K562 (cell line): Measurements from ENCODE around the gene PLIN5. TPM values are rescaled to one million over a fixed set of nuclear protein-coding genes. Genes with fewer than 3 reads are reported as not detected.
A peak's percentile ranks its signal among the peaks of the same experiment; 100 is the strongest.

Experiments
- BHLHE40 ChIP-seq: IDR thresholded peaks from 2 replicates; pipeline ENCODE4 v1.6.1; 2011; ENCODE audit warnings: low read length, improper control_type of control experiment
- BRD4 ChIP-seq: fragments of 200-600 bp; sonication (generic); IDR thresholded peaks from 2 replicates; pipeline ENCODE4 v1.6.1; 2017; ENCODE audit warnings: inconsistent platforms
- CEBPG ChIP-seq, 3 experiments: fragments of 200-800 bp in 1 of 3; sonication (Bioruptor generic) in 1 of 3; sonication (generic) in 1 of 3; formaldehyde crosslinking in 1 of 3; IDR thresholded peaks in 2 of 3; conservative IDR thresholded peaks in 1 of 3; 2 replicates each; pipeline versions ENCODE4 v1.6.1 to v1.8.0; 2016 to 2022; ENCODE audit warnings: missing compliant biosample characterization in 2 of 3, missing genetic modification characterization in 2 of 3, mild to moderate bottlenecking in 1 of 3, missing genetic modification reagents in 1 of 3
- EP400 ChIP-seq: fragments of 450-650 bp; IDR thresholded peaks from 2 replicates; pipeline ENCODE4 v1.6.1; 2017; ENCODE audit warnings: antibody characterized with exemption, mild to moderate bottlenecking, moderate library complexity
- FOXK2 ChIP-seq, 2 experiments: fragments of 450-650 bp; IDR thresholded peaks in 1 of 2; conservative IDR thresholded peaks in 1 of 2; 2 replicates each; pipeline ENCODE4 v1.6.1; 2016; ENCODE audit warnings: low read depth in 2 of 2, mild to moderate bottlenecking in 1 of 2
- GABPB2 ChIP-seq: fragments of 250-450 bp; sonication (Bioruptor Pico); conservative IDR thresholded peaks from 2 replicates; pipeline ENCODE4 v1.5.1; 2021; ENCODE audit warnings: mild to moderate bottlenecking
- HDAC2 ChIP-seq: fragments of 450-650 bp; IDR thresholded peaks from 2 replicates; pipeline ENCODE4 v1.6.1; 2016; ENCODE audit warnings: mild to moderate bottlenecking
- KAT2B ChIP-seq: IDR thresholded peaks from one replicate; pipeline ENCODE4 v1.6.1; 2012; ENCODE audit warnings: low read depth, mild to moderate bottlenecking, control low read depth, inconsistent platforms, low read length, moderate library complexity
- KDM1A ChIP-seq, 2 experiments: fragments of 450-650 bp; IDR thresholded peaks; 2 replicates each; pipeline ENCODE4 v1.6.1; 2016; ENCODE audit warnings: mild to moderate bottlenecking in 2 of 2
- L3MBTL2 ChIP-seq: fragments of 450-650 bp; IDR thresholded peaks from 2 replicates; pipeline ENCODE4 v1.6.1; 2016; ENCODE audit warnings: mild to moderate bottlenecking, moderate library complexity
- MCM3 ChIP-seq: fragments of 450-650 bp; IDR thresholded peaks from 2 replicates; pipeline ENCODE4 v1.6.1; 2016
- NCOA6 ChIP-seq: fragments of 450-650 bp; IDR thresholded peaks from 2 replicates; pipeline ENCODE4 v1.6.1; 2017; ENCODE audit warnings: mild to moderate bottlenecking
- RBBP5 ChIP-seq: fragments of 200-600 bp; sonication (generic); IDR thresholded peaks from 2 replicates; pipeline ENCODE4 v1.6.1; 2012; ENCODE audit warnings: borderline replicate concordance, mild to moderate bottlenecking, low read length, control low read depth, inconsistent platforms; ENCODE audit not compliant: insufficient read depth, poor library complexity, severe bottlenecking
- ZNF512 ChIP-seq: IDR thresholded peaks from 2 replicates; pipeline ENCODE4 v1.6.1; 2016; ENCODE audit warnings: missing genetic modification characterization, missing compliant biosample characterization
- ZNF707 ChIP-seq: fragments of 250-450 bp; sonication (Bioruptor Pico); conservative IDR thresholded peaks from 2 replicates; pipeline ENCODE4 v1.8.0; 2022; ENCODE audit warnings: inconsistent platforms, mild to moderate bottlenecking, moderate library complexity
- polyA plus RNA-seq, 8 experiments: library from polyadenylated mRNA; depleted of rRNA in 4 of 8; stranded (reverse) in 5 of 8; unstranded in 3 of 8; fragments of >200 nt; fragmentation: Nextera tagmentation in 2 of 8; fragmentation: Illumina TruSeq in 1 of 8; extraction: Ambion mirVana in 2 of 8; extraction: Trizol in 1 of 8; gene quantifications; 2 replicates each; pipeline versions ENCODE4 v1.2.1 to v1.2.3, GENCODE V29; 2011 to 2014; ENCODE audit warnings: inconsistent platforms in 1 of 8, missing spikeins in 1 of 8
- total RNA-seq, 7 experiments: library from RNA; depleted of rRNA in 6 of 7; stranded (reverse); fragments of >200 nt in 6 of 7; fragmentation: Illumina TruSeq in 2 of 7; extraction: Trizol in 2 of 7; gene quantifications; 2 replicates each; pipeline versions ENCODE4 v1.2.1 to v1.2.3, GENCODE V29; 2011 to 2021; ENCODE audit warnings: low replicate concordance in 1 of 7
- TF ChIP-seq, protein P1 (sequence below): fragments of 450-650 bp; IDR thresholded peaks from 2 replicates; pipeline ENCODE4 v1.6.1; 2016; ENCODE audit warnings: mild to moderate bottlenecking, moderate library complexity

The PLIN5 gene
- total and polyA plus RNA-seq, 9 of the 15 experiments (the other 6 are each of a cell fraction or from before 2014, with no cell fraction given) = 0.04 to 1.3 (median 0.50) TPM

GRCh38 chr19:4531562-4532165 is 3.4 kb downstream of the PLIN5 start (continued):
- TF ChIP-seq, protein P1, sequence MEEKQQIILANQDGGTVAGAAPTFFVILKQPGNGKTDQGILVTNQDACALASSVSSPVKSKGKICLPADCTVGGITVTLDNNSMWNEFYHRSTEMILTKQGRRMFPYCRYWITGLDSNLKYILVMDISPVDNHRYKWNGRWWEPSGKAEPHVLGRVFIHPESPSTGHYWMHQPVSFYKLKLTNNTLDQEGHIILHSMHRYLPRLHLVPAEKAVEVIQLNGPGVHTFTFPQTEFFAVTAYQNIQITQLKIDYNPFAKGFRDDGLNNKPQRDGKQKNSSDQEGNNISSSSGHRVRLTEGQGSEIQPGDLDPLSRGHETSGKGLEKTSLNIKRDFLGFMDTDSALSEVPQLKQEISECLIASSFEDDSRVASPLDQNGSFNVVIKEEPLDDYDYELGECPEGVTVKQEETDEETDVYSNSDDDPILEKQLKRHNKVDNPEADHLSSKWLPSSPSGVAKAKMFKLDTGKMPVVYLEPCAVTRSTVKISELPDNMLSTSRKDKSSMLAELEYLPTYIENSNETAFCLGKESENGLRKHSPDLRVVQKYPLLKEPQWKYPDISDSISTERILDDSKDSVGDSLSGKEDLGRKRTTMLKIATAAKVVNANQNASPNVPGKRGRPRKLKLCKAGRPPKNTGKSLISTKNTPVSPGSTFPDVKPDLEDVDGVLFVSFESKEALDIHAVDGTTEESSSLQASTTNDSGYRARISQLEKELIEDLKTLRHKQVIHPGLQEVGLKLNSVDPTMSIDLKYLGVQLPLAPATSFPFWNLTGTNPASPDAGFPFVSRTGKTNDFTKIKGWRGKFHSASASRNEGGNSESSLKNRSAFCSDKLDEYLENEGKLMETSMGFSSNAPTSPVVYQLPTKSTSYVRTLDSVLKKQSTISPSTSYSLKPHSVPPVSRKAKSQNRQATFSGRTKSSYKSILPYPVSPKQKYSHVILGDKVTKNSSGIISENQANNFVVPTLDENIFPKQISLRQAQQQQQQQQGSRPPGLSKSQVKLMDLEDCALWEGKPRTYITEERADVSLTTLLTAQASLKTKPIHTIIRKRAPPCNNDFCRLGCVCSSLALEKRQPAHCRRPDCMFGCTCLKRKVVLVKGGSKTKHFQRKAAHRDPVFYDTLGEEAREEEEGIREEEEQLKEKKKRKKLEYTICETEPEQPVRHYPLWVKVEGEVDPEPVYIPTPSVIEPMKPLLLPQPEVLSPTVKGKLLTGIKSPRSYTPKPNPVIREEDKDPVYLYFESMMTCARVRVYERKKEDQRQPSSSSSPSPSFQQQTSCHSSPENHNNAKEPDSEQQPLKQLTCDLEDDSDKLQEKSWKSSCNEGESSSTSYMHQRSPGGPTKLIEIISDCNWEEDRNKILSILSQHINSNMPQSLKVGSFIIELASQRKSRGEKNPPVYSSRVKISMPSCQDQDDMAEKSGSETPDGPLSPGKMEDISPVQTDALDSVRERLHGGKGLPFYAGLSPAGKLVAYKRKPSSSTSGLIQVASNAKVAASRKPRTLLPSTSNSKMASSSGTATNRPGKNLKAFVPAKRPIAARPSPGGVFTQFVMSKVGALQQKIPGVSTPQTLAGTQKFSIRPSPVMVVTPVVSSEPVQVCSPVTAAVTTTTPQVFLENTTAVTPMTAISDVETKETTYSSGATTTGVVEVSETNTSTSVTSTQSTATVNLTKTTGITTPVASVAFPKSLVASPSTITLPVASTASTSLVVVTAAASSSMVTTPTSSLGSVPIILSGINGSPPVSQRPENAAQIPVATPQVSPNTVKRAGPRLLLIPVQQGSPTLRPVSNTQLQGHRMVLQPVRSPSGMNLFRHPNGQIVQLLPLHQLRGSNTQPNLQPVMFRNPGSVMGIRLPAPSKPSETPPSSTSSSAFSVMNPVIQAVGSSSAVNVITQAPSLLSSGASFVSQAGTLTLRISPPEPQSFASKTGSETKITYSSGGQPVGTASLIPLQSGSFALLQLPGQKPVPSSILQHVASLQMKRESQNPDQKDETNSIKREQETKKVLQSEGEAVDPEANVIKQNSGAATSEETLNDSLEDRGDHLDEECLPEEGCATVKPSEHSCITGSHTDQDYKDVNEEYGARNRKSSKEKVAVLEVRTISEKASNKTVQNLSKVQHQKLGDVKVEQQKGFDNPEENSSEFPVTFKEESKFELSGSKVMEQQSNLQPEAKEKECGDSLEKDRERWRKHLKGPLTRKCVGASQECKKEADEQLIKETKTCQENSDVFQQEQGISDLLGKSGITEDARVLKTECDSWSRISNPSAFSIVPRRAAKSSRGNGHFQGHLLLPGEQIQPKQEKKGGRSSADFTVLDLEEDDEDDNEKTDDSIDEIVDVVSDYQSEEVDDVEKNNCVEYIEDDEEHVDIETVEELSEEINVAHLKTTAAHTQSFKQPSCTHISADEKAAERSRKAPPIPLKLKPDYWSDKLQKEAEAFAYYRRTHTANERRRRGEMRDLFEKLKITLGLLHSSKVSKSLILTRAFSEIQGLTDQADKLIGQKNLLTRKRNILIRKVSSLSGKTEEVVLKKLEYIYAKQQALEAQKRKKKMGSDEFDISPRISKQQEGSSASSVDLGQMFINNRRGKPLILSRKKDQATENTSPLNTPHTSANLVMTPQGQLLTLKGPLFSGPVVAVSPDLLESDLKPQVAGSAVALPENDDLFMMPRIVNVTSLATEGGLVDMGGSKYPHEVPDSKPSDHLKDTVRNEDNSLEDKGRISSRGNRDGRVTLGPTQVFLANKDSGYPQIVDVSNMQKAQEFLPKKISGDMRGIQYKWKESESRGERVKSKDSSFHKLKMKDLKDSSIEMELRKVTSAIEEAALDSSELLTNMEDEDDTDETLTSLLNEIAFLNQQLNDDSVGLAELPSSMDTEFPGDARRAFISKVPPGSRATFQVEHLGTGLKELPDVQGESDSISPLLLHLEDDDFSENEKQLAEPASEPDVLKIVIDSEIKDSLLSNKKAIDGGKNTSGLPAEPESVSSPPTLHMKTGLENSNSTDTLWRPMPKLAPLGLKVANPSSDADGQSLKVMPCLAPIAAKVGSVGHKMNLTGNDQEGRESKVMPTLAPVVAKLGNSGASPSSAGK = 0 out of 2 replicates have a peak, but pooled peaks have one; percentile 27
- TF ChIP-seq BHLHE40 = peak; percentile 46; the same call in 1 of the 2 replicates
- TF ChIP-seq BRD4 = no peak
- TF ChIP-seq RBBP5 = no peak
- no peak for TF ChIP-seq HDAC2
- no peak for TF ChIP-seq KAT2B
- TF ChIP-seq ZNF512 = no peak
- TF ChIP-seq EP400 = no peak
- TF ChIP-seq L3MBTL2 = peak; percentile 76
- no peak for TF ChIP-seq ZNF707 (CRISPR knock-in tag)
- no peak for TF ChIP-seq GABPB2 (CRISPR knock-in tag)
- TF ChIP-seq KDM1A (IDR thresholded peaks at IDR 0.05) = 0 out of 4 replicates have a peak, but pooled peaks of 1 of the 2 experiments have one; percentile 5
- peak; percentile 41 to 60; a peak in 2 of 4 replicates for TF ChIP-seq FOXK2 (conservative IDR thresholded peaks at IDR 0.05 in 1 of 2, IDR thresholded peaks at IDR 0.05 in 1 of 2; ENCODE audit: low read depth in 2 of 2)
- no peak for TF ChIP-seq NCOA6
- TF ChIP-seq CEBPG (CRISPR knock-in tag; IDR thresholded peaks at IDR 0.05) = no peak
- no peak for TF ChIP-seq CEBPG (tag; conservative IDR thresholded peaks at IDR 0.05 in 1 of 2, IDR thresholded peaks at IDR 0.05 in 1 of 2)
- TF ChIP-seq MCM3 = no peak
